ENCODE data around the gene COQ8B. TPM values are rescaled to one million over a fixed set of nuclear protein-coding genes. Genes with fewer than 3 reads are reported as not detected.

Gene COQ8B
- total and polyA plus RNA-seq, 2 of the 4 experiments (the other 2 are of a cell fraction), result 14.9 to 23.2 TPM

- H3K9ac ChIP-seq (ENCODE audit: low read depth, low read length), result no peak overlapping the region
- H3K79me1 ChIP-seq (ENCODE audit: low read depth in 1 of 2, low read length in 2 of 2), result peaks cover 26 to 39% of the 10 kb centered on the region in 2 experiments
- H2BK15ac ChIP-seq (ENCODE audit: low read depth, low read length), result no peak overlapping the region
- in situ Hi-C loops (cut with MboI; ENCODE audit: low sequenced_read_pairs), result no loop called here
- H3K27me3 ChIP-seq (ENCODE audit: control insufficient read depth, insufficient read depth, low read length), result no peaks in the 10 kb centered on the region
- H4K8ac ChIP-seq (ENCODE audit: low read depth in 2 of 2, low read length in 2 of 2), result no peak overlapping the region
- H4K91ac ChIP-seq (ENCODE audit: insufficient read depth, low read depth, low read length), result no peak overlapping the region
- ChIA-PET POLR2A (ENCODE audit: unreplicated experiment) (no interaction called here), CTCF (no interaction called here)
- H4K20me1 ChIP-seq (ENCODE audit: insufficient read depth, low read length), result peaks cover 8% of the 10 kb centered on the region
- H3K23ac ChIP-seq (ENCODE audit: low read depth, low read length), result no peak overlapping the region
- no peaks in the 10 kb centered on the region for H3K9me1 ChIP-seq (ENCODE audit: insufficient read depth, low read length)
- no peak overlapping the region for H2AK5ac ChIP-seq (ENCODE audit: low read depth, low read length)
- no TSS peak for BruUV-seq (replicated peaks)
- H3K14ac ChIP-seq (replicated peaks; ENCODE audit: low read depth, low read length), result no peak overlapping the region
- no peak for DNase-seq
- H3K4me3 ChIP-seq (ENCODE audit: insufficient read depth, low read depth, low read length), result no peak overlapping the region
- no peak overlapping the region for H3K56ac ChIP-seq (ENCODE audit: extremely low read depth, insufficient read depth, low read length)
- no peak overlapping the region for H3K27ac ChIP-seq (ENCODE audit: insufficient read depth, low read length)
- no peak overlapping the region for H3K4me2 ChIP-seq (ENCODE audit: low read depth, low read length)
- no peak overlapping the region for H3K4ac ChIP-seq (ENCODE audit: low read depth, low read length)
- H3K18ac ChIP-seq (ENCODE audit: low read depth, low read length), result no peak overlapping the region
- H2BK120ac ChIP-seq (ENCODE audit: low read depth, low read length), result no peak overlapping the region
- no peaks in the 10 kb centered on the region for H3K4me1 ChIP-seq (ENCODE audit: control insufficient read depth, insufficient read depth, low read length)
- H2BK20ac ChIP-seq (ENCODE audit: low read depth, low read length), result no peak overlapping the region
- intact Hi-C loops (cut with micrococcal nuclease), result no loop called here
- no peak for ATAC-seq (ENCODE audit: low read depth)
- H2BK5ac ChIP-seq (ENCODE audit: low read depth, low read length, poor library complexity, severe bottlenecking), result no peak overlapping the region
- H2AK9ac ChIP-seq (replicated peaks; ENCODE audit: low read depth, low read length, poor library complexity), result no peak overlapping the region
- peaks cover 80% of the 10 kb centered on the region for H3K36me3 ChIP-seq (ENCODE audit: control insufficient read depth, insufficient read depth, low read length)
- H3K9me3 ChIP-seq (ENCODE audit: control insufficient read depth, insufficient read depth, low read length), result no peaks in the 10 kb centered on the region
- TF ChIP-seq MAFK (IDR thresholded peaks at IDR 0.05; ENCODE audit: low read depth, low read length), result no peak
- no peak for TF ChIP-seq CEBPB (IDR thresholded peaks at IDR 0.05; ENCODE audit: low read depth, low read length)
- no peak for TF ChIP-seq CHD1 (IDR thresholded peaks at IDR 0.05; ENCODE audit: low read depth, low read length)
- TF ChIP-seq RFX5 (IDR thresholded peaks at IDR 0.05; ENCODE audit: low read depth, low read length), result no peak
- dilution Hi-C loops (cut with HindIII; ENCODE audit: low sequenced_read_pairs, unreplicated experiment), result no loop called here
- no peak overlapping the region for H2AFZ ChIP-seq (replicated peaks; ENCODE audit: low read length, poor library complexity)
- WGBS, 2 experiments (ENCODE audit: extremely low coverage in 2 of 2, insufficient read length in 1 of 2), result 89% methylated on average over 7 of the region's 17 CpGs; no CpG with 5 or more reads in 1 of the 2 experiments
- H4K5ac ChIP-seq (ENCODE audit: low read depth, low read length), result no peak overlapping the region
These were observed 46.2 kb upstream of the COQ8B start for GRCh38 chr19:40762754-40763470.

Measured in IMR-90 (cell line).